Astrocyte of the cerebellum (primary cell): ENCODE measurements around the gene C19orf44.
"Not testable (repeated sequence)": the region's sequence is repeated elsewhere in the genome, so short reads cannot be mapped to it uniquely, and the experiment has no call there.

Experiments used
- DNase-seq: peaks from one replicate; pipeline ENCODE4 v3.0.0-alpha.2; 2011; ENCODE audit warnings: low read depth
- H3K4me3 ChIP-seq: 2 replicates; pipeline ENCODE4 v1.5.1; 2011; ENCODE audit warnings: mild to moderate bottlenecking, low read depth, low read length, moderate library complexity
- in situ Hi-C: cut with HindIII; loops from 2 replicates; pipeline ENCODE4 v1.10.0; 2017; ENCODE audit warnings: low sequenced_read_pairs
- TF ChIP-seq, protein P1 (sequence below): IDR thresholded peaks from 2 replicates; pipeline ENCODE4 v1.5.1; 2012; ENCODE audit warnings: low read length, low read depth, moderate library complexity, mild to moderate bottlenecking; ENCODE audit errors: missing control alignments

C19orf44 gene

DNA sequence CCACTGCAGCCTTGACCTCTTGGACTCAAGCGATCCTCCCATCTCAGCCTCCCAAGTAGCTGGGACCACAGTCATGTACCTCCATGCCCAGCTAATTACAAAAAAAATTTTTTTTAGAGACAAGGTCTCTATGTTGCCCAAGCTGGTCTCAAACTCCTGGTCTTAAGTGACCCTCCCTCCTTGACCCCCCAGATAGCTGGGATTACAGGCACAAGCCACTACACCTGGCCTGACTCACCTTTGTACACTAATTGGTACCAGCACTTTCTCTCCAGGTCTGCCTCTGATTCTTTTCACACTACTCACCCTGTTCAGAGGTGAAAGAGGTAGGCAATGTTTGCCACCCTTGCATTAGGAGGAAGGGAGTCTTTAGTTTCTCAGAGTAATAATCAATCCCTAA, 18.9 kb upstream of the C19orf44 start:
- in situ Hi-C loops = no loop called here
- no peak overlapping the region for H3K4me3 ChIP-seq
- DNase-seq = no peak
- TF ChIP-seq, protein P1, sequence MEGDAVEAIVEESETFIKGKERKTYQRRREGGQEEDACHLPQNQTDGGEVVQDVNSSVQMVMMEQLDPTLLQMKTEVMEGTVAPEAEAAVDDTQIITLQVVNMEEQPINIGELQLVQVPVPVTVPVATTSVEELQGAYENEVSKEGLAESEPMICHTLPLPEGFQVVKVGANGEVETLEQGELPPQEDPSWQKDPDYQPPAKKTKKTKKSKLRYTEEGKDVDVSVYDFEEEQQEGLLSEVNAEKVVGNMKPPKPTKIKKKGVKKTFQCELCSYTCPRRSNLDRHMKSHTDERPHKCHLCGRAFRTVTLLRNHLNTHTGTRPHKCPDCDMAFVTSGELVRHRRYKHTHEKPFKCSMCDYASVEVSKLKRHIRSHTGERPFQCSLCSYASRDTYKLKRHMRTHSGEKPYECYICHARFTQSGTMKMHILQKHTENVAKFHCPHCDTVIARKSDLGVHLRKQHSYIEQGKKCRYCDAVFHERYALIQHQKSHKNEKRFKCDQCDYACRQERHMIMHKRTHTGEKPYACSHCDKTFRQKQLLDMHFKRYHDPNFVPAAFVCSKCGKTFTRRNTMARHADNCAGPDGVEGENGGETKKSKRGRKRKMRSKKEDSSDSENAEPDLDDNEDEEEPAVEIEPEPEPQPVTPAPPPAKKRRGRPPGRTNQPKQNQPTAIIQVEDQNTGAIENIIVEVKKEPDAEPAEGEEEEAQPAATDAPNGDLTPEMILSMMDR = no peak

DNA sequence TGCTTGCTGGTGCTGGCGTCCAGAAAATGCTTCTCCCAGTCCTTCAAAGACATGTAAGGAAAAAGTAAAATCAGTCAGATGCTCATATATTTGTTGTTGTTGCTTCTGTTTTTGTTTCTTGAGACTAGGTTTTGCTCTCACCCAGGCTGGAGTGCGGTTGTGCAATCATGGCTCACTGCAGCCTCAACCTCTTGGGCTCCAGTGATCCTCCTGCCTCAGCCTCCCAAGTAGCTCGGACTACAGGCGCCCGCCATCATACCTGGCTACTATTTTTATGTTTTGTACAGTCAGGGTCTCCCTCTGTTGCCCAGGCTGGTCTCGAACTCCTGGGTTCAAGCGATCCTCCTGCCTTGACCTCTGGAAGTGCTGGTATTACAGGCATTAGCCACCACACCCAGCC, 13.4 kb upstream of the C19orf44 start:
- TF ChIP-seq, protein P1 = no peak
- in situ Hi-C loops = no loop called here
- no peak for DNase-seq
- no peak overlapping the region for H3K4me3 ChIP-seq

DNA sequence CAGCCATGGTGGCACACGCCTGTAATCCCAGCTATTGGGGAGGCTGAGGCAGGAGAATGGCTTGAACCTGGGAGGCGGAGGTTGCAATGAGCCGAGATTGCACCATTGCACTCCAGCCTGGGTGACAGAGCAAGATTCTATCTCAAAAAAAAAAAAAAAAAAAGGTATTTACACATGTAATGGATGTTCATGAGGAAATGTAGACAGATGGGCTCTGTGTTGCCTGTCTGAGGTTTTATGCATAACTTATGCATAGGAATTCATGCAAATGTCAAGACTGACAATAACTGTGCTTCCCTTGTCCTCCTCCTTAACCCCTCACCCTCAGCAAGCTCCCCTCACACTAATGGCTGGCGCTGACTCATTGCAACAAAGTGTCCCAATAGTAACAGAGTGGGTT, 9.7 kb upstream of the C19orf44 start:
- in situ Hi-C loops, DNase-seq, H3K4me3 ChIP-seq: not testable (repeated sequence)

DNA sequence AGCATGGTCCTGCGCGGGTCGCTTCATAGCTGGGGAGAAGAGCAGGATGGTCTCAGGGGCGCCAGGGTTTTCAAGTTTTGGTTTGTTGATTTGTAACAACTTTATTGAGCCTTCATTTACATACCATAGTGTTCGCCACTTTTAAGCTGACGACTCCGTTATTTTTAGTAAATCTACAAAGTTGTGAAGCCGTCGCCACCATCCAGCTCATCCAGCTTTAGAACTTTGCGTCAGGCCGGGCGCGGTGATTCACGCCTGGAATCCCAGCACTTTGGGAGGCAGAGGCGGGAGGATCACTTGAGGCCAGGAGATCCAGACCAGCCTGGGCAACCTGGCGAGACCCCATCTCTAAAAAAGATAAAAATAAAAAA, 404 bp downstream of the C19orf44 start:
- DNase-seq = no peak
- in situ Hi-C loops = no loop called here
- TF ChIP-seq, protein P1 = no peak
- peak overlapping the region; percentile 77 for H3K4me3 ChIP-seq

DNA sequence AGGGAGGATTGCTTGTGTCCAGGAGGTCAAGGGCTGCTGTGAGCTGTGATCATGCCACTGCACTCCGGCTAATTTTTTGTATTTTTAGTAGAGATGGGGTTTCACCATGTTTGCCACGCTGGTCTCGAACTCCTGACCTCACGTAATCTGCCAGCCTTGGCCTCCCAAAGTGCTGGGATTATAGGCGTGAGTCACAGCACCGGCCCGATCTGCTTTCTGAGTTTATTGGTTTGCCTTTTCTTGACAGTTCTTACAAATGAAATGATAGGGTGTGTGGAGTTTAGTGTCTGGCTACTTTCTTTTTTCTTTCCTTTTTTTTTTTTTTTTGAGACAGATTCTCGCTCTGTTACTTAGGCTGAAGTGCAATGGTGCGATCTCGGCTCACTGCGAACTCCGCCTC, 848 bp downstream of the C19orf44 start:
- H3K4me3 ChIP-seq = peak overlapping the region; percentile 77

DNA sequence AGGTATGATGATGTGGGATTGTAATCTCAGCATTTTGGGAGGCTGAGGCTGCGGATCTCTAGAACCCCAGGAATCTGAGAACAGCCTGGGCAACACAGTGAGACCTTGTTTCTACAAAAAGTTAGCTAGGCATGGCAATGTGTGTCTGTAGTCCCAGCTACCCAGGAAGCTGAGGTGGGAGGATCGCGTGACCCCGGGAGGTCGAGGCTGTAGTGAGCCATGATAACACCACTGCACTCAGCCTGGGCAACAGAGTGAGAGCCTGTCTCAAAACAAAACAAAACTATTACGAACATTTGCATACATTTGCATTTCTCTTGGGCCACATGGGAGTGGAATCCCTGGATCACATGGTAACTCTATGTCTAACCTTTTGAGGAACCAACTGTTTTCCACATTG, 1.6 kb downstream of the C19orf44 start:
- H3K4me3 ChIP-seq = no peak overlapping the region
- TF ChIP-seq, protein P1 = no peak
- in situ Hi-C loops = no loop called here
- no peak for DNase-seq

More for the DNA sequence above, 848 bp downstream of the C19orf44 start:
- in situ Hi-C loops = no loop called here
- TF ChIP-seq, protein P1 = no peak
- no peak for DNase-seq

DNA sequence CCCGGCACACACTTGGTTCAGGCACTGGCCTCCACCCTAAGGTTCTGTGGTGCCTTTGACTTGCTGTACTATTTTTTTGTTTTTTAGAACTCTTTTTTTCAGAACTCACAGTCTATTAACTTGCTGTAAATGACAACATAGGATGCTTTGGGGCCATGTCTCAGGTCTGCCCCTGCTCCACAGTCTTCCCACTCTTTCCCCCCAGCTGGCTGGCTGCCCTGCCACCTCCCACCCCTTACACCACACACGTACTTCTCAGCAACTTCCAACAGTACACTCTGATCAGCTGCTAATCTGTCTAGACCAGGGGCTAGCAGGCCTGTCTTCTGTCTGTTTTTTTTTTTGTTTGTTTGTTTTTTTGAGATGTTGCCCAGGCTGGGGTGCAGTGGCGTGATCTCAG, 8.1 kb downstream of the C19orf44 start:
- no peak for DNase-seq
- H3K4me3 ChIP-seq = no peak overlapping the region
- TF ChIP-seq, protein P1 = no peak
- in situ Hi-C loops = no loop called here

DNA sequence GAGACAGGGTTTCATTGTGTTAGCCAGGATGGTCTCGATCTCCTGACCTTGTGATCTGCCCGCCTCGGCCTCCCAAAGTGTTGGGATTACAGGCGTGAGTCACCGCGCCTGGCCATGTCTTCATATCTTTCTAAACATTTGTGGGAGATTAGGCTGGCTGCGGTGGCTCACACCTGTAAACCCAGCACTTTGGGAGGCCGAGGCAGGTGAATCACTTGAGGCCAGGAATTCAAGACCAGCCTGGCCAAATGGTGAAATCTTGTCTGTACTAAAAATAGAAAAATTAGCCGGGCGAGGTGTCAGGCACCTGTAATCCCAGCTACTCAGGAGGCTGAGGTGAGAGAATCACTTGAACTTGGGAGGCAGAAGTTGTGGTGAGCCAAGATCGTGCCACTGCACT, 10.0 kb downstream of the C19orf44 start:
- DNase-seq, H3K4me3 ChIP-seq, in situ Hi-C loops: not testable (repeated sequence)
